T47D (cell line): ENCODE measurements around the gene UCP3.

Experiments used
- DNase-seq, 2 experiments: peaks; one replicate each; pipeline versions ENCODE4 v3.0.0 to v3.0.0-alpha.2; 2011 to 2012; ENCODE audit warnings: low read depth in 1 of 2, low spot score in 1 of 2
- JUND ChIP-seq: IDR thresholded peaks from 2 replicates; pipeline ENCODE4 v1.6.1; 2012; ENCODE audit warnings: low read depth
- in situ Hi-C: cut with HindIII; loops from 2 replicates; pipeline ENCODE4 v1.10.0; 2016; ENCODE audit warnings: low sequenced_read_pairs, low pct_unique_long_range_greater_than_20kb

The UCP3 gene

GRCh38 chr11:74013141-74013540, 4.3 kb upstream of the UCP3 start:
- in situ Hi-C loops = no loop called here
- DNase-seq = no peak
- no peak for TF ChIP-seq JUND

- in situ Hi-C loops = no loop called here
- TF ChIP-seq JUND = no peak
Observed at GRCh38 chr11:74012074-74012809, 3.4 kb upstream of the UCP3 start.

GRCh38 chr11:74011360-74012073, 2.6 kb upstream of the UCP3 start:
- in situ Hi-C loops = no loop called here

More at GRCh38 chr11:74012074-74012809, 3.4 kb upstream of the UCP3 start:
- DNase-seq = no peak

GRCh38 chr11:74010306-74011300, 1.7 kb upstream of the UCP3 start:
- no peak for TF ChIP-seq JUND
- in situ Hi-C loops = no loop called here
- DNase-seq = no peak

More at GRCh38 chr11:74011360-74012073, 2.6 kb upstream of the UCP3 start:
- TF ChIP-seq JUND = no peak
- DNase-seq = no peak

GRCh38 chr11:74009675-74010305, 905 bp upstream of the UCP3 start:
- in situ Hi-C loops = no loop called here
- TF ChIP-seq JUND = no peak
- no peak for DNase-seq

- in situ Hi-C loops = no loop called here
- no peak for TF ChIP-seq JUND
Observed at GRCh38 chr11:74009230-74009547, 304 bp upstream of the UCP3 start.

GRCh38 chr11:74007691-74008372, 1.1 kb downstream of the UCP3 start:
- in situ Hi-C loops = no loop called here
- TF ChIP-seq JUND = no peak
- no peak for DNase-seq

More at GRCh38 chr11:74009230-74009547, 304 bp upstream of the UCP3 start:
- no peak for DNase-seq

GRCh38 chr11:74006743-74007304, 2.1 kb downstream of the UCP3 start:
- no peak for TF ChIP-seq JUND
- DNase-seq = no peak
- in situ Hi-C loops = no loop called here

GRCh38 chr11:74005721-74006517, 3.0 kb downstream of the UCP3 start:
- in situ Hi-C loops = no loop called here
- no peak for TF ChIP-seq JUND
- no peak for DNase-seq

- in situ Hi-C loops = no loop called here
- no peak for DNase-seq
- no peak for TF ChIP-seq JUND
Observed at GRCh38 chr11:74004759-74005615, 3.9 kb downstream of the UCP3 start.
